Measurements from ENCODE around the gene BBOX1. TPM values are rescaled to one million over a fixed set of nuclear protein-coding genes. Genes with fewer than 3 reads are reported as not detected.

BBOX1 gene
- total RNA-seq: under 0.01 TPM in 1 of 2 replicates, not detected in the other

GRCh38 chr11:27040302-27041115 is at the start of gene BBOX1:
TSS of gene BBOX1 (plus strand) at chr11:27040815. CDS start at chr11:27055431, 14,616 bp downstream.

DNA sequence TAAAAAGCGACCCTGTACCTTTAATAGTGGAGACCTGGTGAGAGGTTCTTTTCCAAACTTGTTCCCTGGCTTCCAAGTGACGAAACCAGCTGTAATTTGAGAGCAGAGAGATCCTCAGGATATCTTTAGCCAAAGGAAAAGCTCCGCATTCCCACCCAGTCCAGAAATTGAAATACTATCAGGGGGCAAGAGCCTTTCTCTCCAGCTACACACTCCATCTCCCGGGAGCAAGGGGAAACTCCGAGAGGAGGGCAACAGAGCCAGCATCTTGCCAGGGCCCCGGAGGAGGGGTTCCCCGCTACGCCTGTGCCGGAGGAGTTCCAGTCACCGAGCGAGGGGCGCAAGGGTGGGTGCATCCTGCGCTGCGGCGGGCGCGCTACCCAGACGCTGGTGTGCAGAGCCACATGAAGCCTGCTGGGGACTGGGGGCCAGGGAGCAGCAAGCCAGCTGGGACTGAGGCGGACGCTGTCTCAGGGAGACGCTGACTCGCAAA is 46.6 kb upstream of the BBOX1 start, which contains the start of gene FIBIN:
Gene FIBIN, plus strand, starts transcription at position 148 of the 493 bp plus-strand sequence. CDS start 415 bp downstream, outside the sequence.

Other genes starting within 250 kb of the BBOX1 start
- gene FIBIN, start 46.7 kb upstream of the BBOX1 start, total RNA-seq: 9.4 and 65.4 TPM in 2 replicates